Esophagus muscularis mucosa (tissue), 3 donors: Measurements from ENCODE around the gene SERPINB10.

Experiments used
- POLR2A ChIP-seq: fragments of 450-650 bp; IDR thresholded peaks from one replicate; pipeline ENCODE4 v1.6.1; 2017; ENCODE audit warnings: antibody characterized with exemption, moderate library complexity, mild to moderate bottlenecking, low read depth
- POLR2AphosphoS5 ChIP-seq, 2 donors: sonication (generic); formaldehyde crosslinking; IDR thresholded peaks; one replicate each; pipeline ENCODE4 v1.6.1; 2017; ENCODE audit warnings: antibody characterized with exemption in 2 of 2
- TF ChIP-seq, protein P1 (sequence below), 3 experiments: fragments of 200-600 bp in 2 of 3; fragments of 450-650 bp in 1 of 3; sonication (generic) in 2 of 3; IDR thresholded peaks; one replicate each; pipeline ENCODE4 v1.5.1; 2017 to 2019; ENCODE audit warnings: antibody characterized with exemption in 3 of 3, mild to moderate bottlenecking in 2 of 3, moderate library complexity in 1 of 3

DNA sequence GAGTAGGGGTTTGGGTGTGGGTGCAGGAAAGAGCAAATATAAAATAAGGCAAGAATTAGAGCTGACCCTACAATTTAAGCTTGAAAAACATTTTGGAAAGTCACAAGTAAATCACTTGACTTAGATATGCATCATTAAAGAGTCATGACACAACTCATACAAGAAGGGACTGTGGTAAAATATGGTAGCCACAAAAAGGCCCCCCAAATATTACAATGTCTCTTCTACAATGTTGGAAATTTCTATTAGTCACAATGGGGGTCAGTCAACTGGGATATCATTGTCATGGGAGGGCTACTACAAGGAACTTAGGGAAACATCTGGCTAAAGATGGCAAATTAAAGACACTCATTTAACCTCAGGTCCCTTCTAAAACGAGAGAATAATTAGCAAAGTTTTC, 35.9 kb upstream of the SERPINB10 start:
- no peak for TF ChIP-seq POLR2AphosphoS5 (IDR thresholded peaks at IDR 0.05)
- TF ChIP-seq, protein P1, sequence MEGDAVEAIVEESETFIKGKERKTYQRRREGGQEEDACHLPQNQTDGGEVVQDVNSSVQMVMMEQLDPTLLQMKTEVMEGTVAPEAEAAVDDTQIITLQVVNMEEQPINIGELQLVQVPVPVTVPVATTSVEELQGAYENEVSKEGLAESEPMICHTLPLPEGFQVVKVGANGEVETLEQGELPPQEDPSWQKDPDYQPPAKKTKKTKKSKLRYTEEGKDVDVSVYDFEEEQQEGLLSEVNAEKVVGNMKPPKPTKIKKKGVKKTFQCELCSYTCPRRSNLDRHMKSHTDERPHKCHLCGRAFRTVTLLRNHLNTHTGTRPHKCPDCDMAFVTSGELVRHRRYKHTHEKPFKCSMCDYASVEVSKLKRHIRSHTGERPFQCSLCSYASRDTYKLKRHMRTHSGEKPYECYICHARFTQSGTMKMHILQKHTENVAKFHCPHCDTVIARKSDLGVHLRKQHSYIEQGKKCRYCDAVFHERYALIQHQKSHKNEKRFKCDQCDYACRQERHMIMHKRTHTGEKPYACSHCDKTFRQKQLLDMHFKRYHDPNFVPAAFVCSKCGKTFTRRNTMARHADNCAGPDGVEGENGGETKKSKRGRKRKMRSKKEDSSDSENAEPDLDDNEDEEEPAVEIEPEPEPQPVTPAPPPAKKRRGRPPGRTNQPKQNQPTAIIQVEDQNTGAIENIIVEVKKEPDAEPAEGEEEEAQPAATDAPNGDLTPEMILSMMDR (IDR thresholded peaks at IDR 0.05): no peak
- TF ChIP-seq POLR2A: no peak
